CD14-positive monocyte (primary cell): Measurements from ENCODE around the gene RAI1. TPM values are rescaled to one million over a fixed set of nuclear protein-coding genes. Genes with fewer than 3 reads are reported as not detected.
A peak's percentile ranks its signal among the peaks of the same experiment; 100 is the strongest.

Source experiments
- DNase-seq, 3 donors: peaks; one replicate each; pipeline ENCODE4 v3.0.0-alpha.2; 2011 to 2022
- H2AFZ ChIP-seq: 2 replicates; pipeline ENCODE4 v1.6.0; 2012; ENCODE audit warnings: mild to moderate bottlenecking, low read depth, low read length, inconsistent platforms; ENCODE audit not compliant: insufficient read depth, poor library complexity, severe bottlenecking
- H3K27ac ChIP-seq, 2 donors: 1 replicate in 1 of 2; 2 replicates in 1 of 2; pipeline ENCODE4 v1.5.1; 2012 to 2013; ENCODE audit warnings: low read length in 2 of 2, control low read depth in 1 of 2, inconsistent platforms in 1 of 2, low read depth in 1 of 2, mild to moderate bottlenecking in 1 of 2
- H3K27me3 ChIP-seq, 2 donors: one replicate each; pipeline versions ENCODE4 v1.6.0 to v1.6.1; 2011 to 2013; ENCODE audit warnings: low read length in 2 of 2; ENCODE audit not compliant: control insufficient read depth in 2 of 2, insufficient read depth in 2 of 2
- H3K36me3 ChIP-seq, 2 donors: replicated peaks in 1 of 2; 1 replicate in 1 of 2; 2 replicates in 1 of 2; pipeline versions ENCODE4 v1.5.1 to v1.6.1; 2012 to 2013; ENCODE audit warnings: low read length in 2 of 2, control low read depth in 1 of 2, inconsistent platforms in 1 of 2, mild to moderate bottlenecking in 1 of 2; ENCODE audit not compliant: insufficient read depth in 2 of 2, control insufficient read depth in 1 of 2
- H3K4me1 ChIP-seq, 2 donors: 1 replicate in 1 of 2; 2 replicates in 1 of 2; pipeline versions ENCODE4 v1.5.1 to v1.6.1; 2012 to 2013; ENCODE audit warnings: low read length in 2 of 2, control low read depth in 1 of 2, inconsistent platforms in 1 of 2, mild to moderate bottlenecking in 1 of 2, moderate library complexity in 1 of 2; ENCODE audit not compliant: insufficient read depth in 2 of 2, control insufficient read depth in 1 of 2
- H3K4me2 ChIP-seq: replicated peaks from 2 replicates; pipeline ENCODE3; 2012; ENCODE audit warnings: low read length, moderate library complexity, mild to moderate bottlenecking; ENCODE audit not compliant: poor library complexity, severe bottlenecking; ENCODE audit errors: extremely low read depth
- H3K4me3 ChIP-seq, 3 experiments: fragments of 200-600 bp in 1 of 3; sonication (generic) in 1 of 3; replicated peaks in 1 of 3; 1 replicate in 2 of 3; 2 replicates in 1 of 3; pipeline ENCODE4 v1.5.1; 2011 to 2013; ENCODE audit warnings: low read length in 3 of 3, mild to moderate bottlenecking in 3 of 3, control low read depth in 2 of 3, low read depth in 2 of 3, inconsistent platforms in 1 of 3, moderate library complexity in 1 of 3
- H3K79me2 ChIP-seq: 2 replicates; pipeline ENCODE4 v1.6.0; 2012; ENCODE audit warnings: mild to moderate bottlenecking, control low read depth, inconsistent platforms, low read length, moderate library complexity; ENCODE audit not compliant: insufficient read depth
- H3K9ac ChIP-seq: 2 replicates; pipeline ENCODE4 v1.6.0; 2017; ENCODE audit warnings: low read length, mild to moderate bottlenecking; ENCODE audit not compliant: insufficient read depth, poor library complexity, severe bottlenecking
- H3K9me3 ChIP-seq, 2 donors: replicated peaks in 1 of 2; 1 replicate in 1 of 2; 2 replicates in 1 of 2; pipeline versions ENCODE4 v1.5.1 to v1.6.1; 2012 to 2013; ENCODE audit warnings: low read length in 2 of 2, control low read depth in 1 of 2; ENCODE audit not compliant: control insufficient read depth in 1 of 2, insufficient read depth in 1 of 2
- H4K20me1 ChIP-seq: 2 replicates; pipeline ENCODE4 v1.6.0; 2012; ENCODE audit warnings: mild to moderate bottlenecking, low read length, control low read depth, moderate library complexity; ENCODE audit not compliant: insufficient read depth
- H3K27ac Mint-ChIP-seq, 7 donors: one replicate each; pipeline ENCODE4 v1.8.0; 2020; ENCODE audit warnings: mild to moderate bottlenecking in 7 of 7, mixed read lengths in 7 of 7, moderate library complexity in 6 of 7, inconsistent platforms in 2 of 7
- H3K27me3 Mint-ChIP-seq, 3 donors: one replicate each; pipeline ENCODE4 v1.8.0; 2021 to 2022; ENCODE audit warnings: low read depth in 3 of 3, mild to moderate bottlenecking in 3 of 3, mixed read lengths in 3 of 3, moderate library complexity in 3 of 3, inconsistent platforms in 1 of 3
- H3K36me3 Mint-ChIP-seq, 2 donors: one replicate each; pipeline ENCODE4 v1.8.0; 2020; ENCODE audit warnings: mixed read lengths in 2 of 2, inconsistent platforms in 1 of 2, mild to moderate bottlenecking in 1 of 2
- H3K4me1 Mint-ChIP-seq: one replicate; pipeline ENCODE4 v1.8.0; 2020; ENCODE audit warnings: mild to moderate bottlenecking, mixed read lengths
- H3K4me3 Mint-ChIP-seq, 2 donors: one replicate each; pipeline ENCODE4 v1.8.0; 2020; ENCODE audit warnings: mild to moderate bottlenecking in 2 of 2, mixed read lengths in 2 of 2, moderate library complexity in 1 of 2
- H3K9me3 Mint-ChIP-seq, 7 donors: one replicate each; pipeline ENCODE4 v1.8.0; 2020 to 2022; ENCODE audit warnings: mixed read lengths in 7 of 7, mild to moderate bottlenecking in 6 of 7, moderate library complexity in 6 of 7, inconsistent platforms in 2 of 7
- WGBS: methylation state at CpG from one replicate; pipeline ENCODE4 v1.1.5; 2013; ENCODE audit warnings: missing lambda C conversion rate; ENCODE audit not compliant: insufficient coverage; 5-methylcytosine and 5-hydroxymethylcytosine counted together
- intact Hi-C, 2 donors: fragments of 100-400 bp; cut with micrococcal nuclease; formaldehyde crosslinking; loops; one replicate each; pipeline versions ENCODE4 v1.15.0 to v1.15.1; 2023
- polyA plus RNA-seq, 3 donors: library from polyadenylated mRNA; depleted of rRNA in 1 of 3; unstranded in 2 of 3; stranded (reverse) in 1 of 3; fragments of 300-500 nt in 2 of 3; fragments of >200 nt in 1 of 3; fragmentation: Illumina TruSeq in 2 of 3; gene quantifications; 1 replicate in 2 of 3; 2 replicates in 1 of 3; pipeline ENCODE4 v1.2.3, GENCODE V29; 2012 to 2021
- TF ChIP-seq, protein P1 (sequence below): fragments of 200-600 bp; IDR thresholded peaks from one replicate; pipeline ENCODE4 v1.8.0; 2022; ENCODE audit warnings: antibody characterized with exemption, mild to moderate bottlenecking

The RAI1 gene
- polyA plus RNA-seq, 3 donors, result 0.89 to 4.4 (median 1.5) TPM

DNA sequence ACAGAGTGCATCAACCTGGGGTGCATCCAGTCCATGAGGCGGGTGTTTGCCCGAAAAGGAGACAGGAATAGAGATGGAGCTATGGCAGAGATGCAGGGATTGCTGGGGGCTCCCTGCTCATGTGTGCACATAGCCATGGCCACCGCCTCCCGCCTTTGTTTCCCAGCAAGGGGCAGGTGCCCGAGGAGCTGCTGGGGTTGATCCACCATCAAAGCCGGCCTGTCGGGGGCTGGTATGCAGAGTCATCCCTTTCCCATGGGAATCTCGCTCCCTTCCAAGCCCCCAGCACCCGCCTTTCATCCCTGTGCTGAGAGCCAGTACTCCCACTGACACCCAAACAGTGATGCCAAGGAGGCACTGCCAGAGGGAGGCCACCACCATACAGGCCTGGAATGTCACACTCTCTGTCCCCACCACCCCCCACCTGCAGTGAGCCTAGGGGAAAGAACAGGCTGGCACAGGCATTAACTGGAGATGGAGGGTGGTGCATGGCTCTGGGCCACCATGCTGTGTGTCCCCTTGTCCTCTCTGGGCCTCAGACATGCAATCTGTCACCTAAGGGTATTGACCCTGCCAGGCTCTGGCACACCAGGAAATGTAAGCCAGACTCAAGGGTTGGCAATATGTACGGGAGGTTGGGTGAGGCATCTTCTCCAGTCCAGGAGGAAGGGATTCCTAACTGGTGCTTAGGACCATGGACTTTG lies 90.4 kb downstream of the RAI1 start:
- H3K4me3 ChIP-seq, result no peak overlapping the region
- no peak overlapping the region for H3K9ac ChIP-seq
- H3K36me3 ChIP-seq, result no peaks in the 10 kb centered on the region
- Mint-ChIP-seq H3K4me3 (no peak overlapping the region), H3K27me3 (peaks cover 0 to 3% (median 0%) of the 10 kb centered on the region in 3 donors), H3K27ac (peak overlapping the region in 1 of 7 donors; percentile 7), H3K9me3 (no peaks in the 10 kb centered on the region), H3K36me3 (peaks cover 2% of the 10 kb centered on the region in 2 donors), H3K4me1 (no peaks in the 10 kb centered on the region)
- no peak overlapping the region for H3K4me2 ChIP-seq
- H3K9me3 ChIP-seq, result no peaks in the 10 kb centered on the region
- peaks cover 5% of the 10 kb centered on the region for H3K79me2 ChIP-seq
- TF ChIP-seq, protein P1, sequence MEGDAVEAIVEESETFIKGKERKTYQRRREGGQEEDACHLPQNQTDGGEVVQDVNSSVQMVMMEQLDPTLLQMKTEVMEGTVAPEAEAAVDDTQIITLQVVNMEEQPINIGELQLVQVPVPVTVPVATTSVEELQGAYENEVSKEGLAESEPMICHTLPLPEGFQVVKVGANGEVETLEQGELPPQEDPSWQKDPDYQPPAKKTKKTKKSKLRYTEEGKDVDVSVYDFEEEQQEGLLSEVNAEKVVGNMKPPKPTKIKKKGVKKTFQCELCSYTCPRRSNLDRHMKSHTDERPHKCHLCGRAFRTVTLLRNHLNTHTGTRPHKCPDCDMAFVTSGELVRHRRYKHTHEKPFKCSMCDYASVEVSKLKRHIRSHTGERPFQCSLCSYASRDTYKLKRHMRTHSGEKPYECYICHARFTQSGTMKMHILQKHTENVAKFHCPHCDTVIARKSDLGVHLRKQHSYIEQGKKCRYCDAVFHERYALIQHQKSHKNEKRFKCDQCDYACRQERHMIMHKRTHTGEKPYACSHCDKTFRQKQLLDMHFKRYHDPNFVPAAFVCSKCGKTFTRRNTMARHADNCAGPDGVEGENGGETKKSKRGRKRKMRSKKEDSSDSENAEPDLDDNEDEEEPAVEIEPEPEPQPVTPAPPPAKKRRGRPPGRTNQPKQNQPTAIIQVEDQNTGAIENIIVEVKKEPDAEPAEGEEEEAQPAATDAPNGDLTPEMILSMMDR, result no peak
- H3K27me3 ChIP-seq, result no peaks in the 10 kb centered on the region
- H4K20me1 ChIP-seq, result peaks cover 84% of the 10 kb centered on the region
- WGBS, result 97% methylated on average over 9 of the region's 10 CpGs
- DNase-seq, result no peak
- no peak overlapping the region for H3K27ac ChIP-seq
- no peak overlapping the region for H2AFZ ChIP-seq
- H3K4me1 ChIP-seq, result no peaks in the 10 kb centered on the region
- intact Hi-C loops, result no loop called here

DNA sequence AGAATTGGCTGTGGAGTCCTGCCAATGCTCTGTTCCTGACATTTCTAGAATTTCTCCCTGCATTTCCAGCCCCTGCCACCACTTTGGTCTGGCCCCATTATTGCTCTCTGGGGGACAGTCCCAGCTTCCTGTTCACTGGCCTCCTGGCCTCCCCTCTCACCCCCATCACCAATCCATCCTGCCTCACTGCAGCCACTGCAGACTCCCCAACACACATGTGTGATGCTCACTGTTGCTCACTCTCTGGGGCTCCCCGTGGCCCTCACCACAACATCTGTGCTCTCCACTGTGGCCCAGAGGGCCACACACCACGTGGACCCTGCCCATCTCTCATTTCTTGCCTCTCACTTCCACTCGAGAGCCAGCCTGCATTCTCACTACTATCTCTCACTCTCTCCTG lies 91.0 kb downstream of the RAI1 start:
- Mint-ChIP-seq H3K4me3 (no peak overlapping the region), H3K4me1 (no peaks in the 10 kb centered on the region), H3K27ac (no peak overlapping the region), H3K36me3 (peaks cover 2% of the 10 kb centered on the region in 2 donors), H3K9me3 (no peaks in the 10 kb centered on the region), H3K27me3 (peaks cover 0 to 5% (median 0%) of the 10 kb centered on the region in 3 donors)
- Histone ChIP-seq H3K4me3 (no peak overlapping the region), H3K36me3 (no peaks in the 10 kb centered on the region), H3K27me3 (no peaks in the 10 kb centered on the region), H3K4me2 (no peak overlapping the region), H4K20me1 (peaks cover 90% of the 10 kb centered on the region), H3K79me2 (peaks cover 5% of the 10 kb centered on the region), H3K27ac (no peak overlapping the region), H3K4me1 (no peaks in the 10 kb centered on the region), H3K9ac (no peak overlapping the region), H2AFZ (no peak overlapping the region), H3K9me3 (no peaks in the 10 kb centered on the region)
- TF ChIP-seq, protein P1, result no peak
- DNase-seq, result no peak
- WGBS, result 73% methylated on average over 3 of the region's 3 CpGs
- intact Hi-C loops, result no loop called here
